Activated CD4-positive, alpha-beta T cell treated with anti-CD3 and anti-CD28 coated beads, Interleukin-2, amount 50 U/mL, for 4 hours (primary cell): Measurements from ENCODE around the gene ADAM20.
"Not testable (repeated sequence)": the region's sequence is repeated elsewhere in the genome, so short reads cannot be mapped to it uniquely, and the experiment has no call there.

Experiments
- DNase-seq, 2 experiments: peaks; one replicate each; pipeline ENCODE4 v3.0.0-alpha.2; 2020

ADAM20 gene

DNA sequence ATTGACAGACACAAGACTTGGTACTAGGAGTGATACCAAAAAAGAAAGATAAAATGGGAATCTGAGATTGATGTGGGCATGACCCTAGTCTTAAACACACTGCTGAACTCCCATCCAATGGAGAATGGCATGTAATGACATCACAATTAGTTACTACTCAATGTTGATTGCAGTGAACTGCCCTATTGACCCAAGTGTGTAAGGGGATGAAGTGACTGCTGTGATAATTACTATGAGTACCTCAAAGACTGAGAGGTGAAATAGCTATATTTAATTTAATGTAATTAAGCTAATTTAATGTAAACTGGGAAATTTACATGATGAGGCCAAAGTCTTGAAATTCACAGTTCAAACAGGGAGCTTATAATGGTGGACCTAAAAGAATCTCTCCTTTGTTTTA lies at the start of gene ADAM20:
TSS of gene ADAM20 (minus strand) at position 101 of the 400 bp plus-strand sequence. CDS start 10,247 bp downstream, outside the sequence.
- no peak for DNase-seq

DNA sequence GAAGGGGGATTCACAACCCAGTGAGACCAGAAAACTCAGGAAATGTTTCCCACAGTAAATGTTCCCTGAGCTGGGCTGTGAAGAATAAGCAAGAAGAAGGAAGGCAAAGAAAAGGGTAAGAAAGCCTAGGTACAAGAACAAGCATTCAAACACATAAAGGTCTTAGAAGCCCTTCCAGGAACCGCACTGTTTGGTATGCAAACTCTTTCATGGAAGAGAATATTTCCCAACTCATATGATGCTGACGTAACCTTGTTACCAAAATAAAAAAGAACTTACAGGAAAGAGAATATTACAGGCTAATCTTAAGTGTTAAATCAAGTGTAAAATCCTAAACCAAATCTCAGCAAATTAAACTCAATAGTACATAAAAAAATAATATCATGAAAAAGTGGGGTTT lies 42.1 kb upstream of the ADAM20 start:
- DNase-seq, result no peak

DNA sequence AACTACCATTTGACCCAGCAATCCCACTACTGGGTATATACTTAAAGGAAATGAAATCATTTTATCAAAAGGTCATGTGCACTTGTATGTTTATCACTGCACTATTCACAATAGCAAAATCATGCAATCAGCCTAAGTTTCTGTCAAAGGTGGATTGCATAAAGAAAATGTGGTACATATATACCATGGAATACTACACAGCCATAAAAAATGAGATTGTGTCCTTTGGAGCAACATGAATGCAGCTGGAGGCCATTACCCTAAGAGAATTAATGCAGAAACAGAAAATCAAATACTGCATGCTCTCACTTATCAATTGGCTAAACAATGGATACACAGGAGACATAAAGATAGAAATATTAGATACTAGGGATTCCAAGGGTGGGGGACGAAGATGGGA lies 38.2 kb upstream of the ADAM20 start:
- DNase-seq, result no peak

DNA sequence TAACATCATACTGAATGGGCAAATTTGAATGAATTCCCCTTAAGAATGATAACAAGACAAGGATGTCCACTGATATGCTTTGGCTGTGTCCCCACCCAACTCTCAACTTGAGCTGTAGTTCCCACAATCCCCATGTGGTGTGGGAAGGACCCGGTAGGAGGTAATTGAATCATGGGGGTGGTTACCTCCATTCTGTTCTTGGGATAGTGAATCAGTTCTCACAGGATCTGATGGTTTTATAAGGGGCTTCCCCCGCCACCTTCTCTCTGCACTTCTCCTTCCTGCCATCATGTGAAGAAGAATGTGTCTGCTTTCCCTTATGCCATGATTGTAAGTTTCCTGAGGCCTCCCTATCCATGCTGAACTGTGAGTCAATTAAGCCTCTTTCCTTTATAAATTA lies 36.3 kb upstream of the ADAM20 start:
- no peak for DNase-seq

DNA sequence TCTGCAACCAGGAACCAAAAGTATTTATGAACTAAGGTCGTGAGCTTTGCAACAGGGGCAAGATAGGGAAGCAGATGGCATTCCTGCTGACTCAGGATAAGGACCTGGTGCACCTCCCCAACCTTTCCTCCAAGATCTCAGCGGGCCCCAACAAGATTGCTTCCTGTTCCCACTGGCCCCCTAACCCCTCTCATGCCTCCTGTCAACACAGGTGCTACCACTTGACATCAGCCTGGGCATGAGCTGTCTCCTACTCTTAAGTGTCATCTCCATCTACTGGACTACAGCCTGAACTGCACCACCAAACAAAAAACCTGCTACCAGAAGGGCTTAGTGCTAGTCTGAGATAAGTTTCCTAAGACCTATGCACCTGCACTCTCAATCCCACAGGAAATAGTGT lies 33.0 kb upstream of the ADAM20 start:
- no peak for DNase-seq

DNA sequence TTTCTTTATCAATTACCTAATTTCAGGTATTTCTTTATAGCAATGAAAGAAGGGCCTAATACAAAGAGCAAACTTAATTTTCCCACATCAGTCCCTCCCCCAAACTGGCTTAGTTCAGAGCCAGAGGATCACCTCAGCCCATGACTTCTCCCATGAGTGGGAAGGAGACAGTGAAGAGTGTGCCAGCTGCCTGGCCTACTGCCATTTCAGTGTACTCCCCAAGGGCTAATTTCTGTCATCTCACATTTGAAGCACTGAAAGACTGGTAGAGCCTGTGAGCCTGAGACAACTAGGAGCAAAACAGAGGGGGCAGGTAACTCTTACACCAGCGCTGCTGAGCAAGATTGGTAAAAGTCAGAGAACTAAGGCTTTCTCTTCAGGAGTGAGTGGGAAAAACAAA lies 29.1 kb upstream of the ADAM20 start:
- DNase-seq, result no peak

DNA sequence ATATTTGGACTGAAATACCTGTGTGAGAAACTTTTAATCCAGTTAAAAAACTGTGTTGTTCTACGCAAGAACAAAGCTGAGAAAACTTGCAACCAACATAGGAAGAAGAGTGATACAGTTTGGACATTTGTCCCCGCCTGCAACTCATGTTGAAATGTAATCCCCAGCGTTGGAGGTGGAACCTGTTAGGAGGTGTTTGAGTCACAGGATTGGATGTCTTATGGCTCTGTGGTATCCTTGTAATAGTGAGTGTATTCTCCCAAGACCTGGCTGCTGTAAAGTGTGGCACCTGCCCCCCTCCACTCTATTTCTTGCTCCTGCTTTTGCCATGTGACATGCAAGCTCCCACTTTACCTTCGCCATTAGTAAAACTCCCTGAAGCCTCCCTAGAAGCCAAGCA lies 28.6 kb upstream of the ADAM20 start:
- no peak for DNase-seq

DNA sequence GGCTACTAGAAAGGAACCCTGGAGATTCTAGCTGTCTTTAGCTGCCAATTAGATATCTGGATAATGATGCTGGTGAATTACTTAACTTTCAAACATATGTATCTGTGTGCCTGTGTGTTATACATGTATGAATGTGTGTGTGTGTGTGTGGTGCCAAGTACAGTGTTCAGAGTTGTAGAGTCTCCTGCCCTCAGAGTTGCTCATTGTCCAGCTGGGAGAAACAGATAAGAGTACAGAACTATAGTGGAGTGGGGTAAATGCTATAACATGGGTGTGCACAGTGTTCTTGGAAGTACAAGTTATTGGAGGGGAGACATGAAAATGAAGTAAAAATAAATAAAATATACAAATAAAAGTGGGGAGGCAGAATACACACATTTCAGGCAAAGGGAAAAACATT lies 23.6 kb upstream of the ADAM20 start:
- no peak for DNase-seq

DNA sequence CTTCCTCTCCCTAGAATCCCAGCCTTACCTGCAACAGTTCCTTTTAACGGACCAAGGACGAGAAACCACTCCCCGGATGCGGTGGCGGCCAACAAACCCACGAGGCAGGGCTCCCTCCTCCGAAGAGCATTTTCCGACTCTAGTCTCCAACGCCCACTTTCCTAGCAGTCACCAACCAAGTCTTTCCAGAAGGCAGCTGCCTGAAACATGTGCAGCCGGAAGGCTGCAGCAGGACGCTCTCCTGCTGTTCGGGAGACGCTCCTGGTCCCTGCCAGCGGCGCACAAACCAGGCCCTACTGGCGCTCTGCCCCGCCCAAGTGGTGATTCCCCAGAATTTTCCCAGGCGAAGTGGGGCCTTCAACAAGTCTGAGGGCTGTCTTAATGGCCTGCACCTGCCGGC lies 21.1 kb upstream of the ADAM20 start:
- no peak for DNase-seq

DNA sequence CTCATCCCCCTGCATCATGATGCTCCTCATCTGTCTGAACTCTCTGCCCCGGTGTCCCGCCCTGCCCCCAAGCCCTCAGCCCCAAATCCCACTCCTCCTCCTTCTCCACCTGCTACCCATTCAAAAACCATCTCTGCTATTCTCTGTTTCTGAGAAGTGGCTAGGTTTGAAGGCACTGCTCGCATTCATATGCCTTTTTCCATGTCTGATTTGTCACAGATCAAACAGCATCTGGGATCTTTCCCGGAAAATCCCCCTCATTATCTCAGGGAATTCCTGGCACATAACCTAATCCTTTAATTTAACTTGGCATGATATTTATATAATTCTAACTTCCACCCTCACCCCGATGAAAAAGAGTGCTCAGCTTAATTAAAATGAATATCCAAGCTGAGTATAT lies 3.3 kb upstream of the ADAM20 start:
- DNase-seq, result no peak

DNA sequence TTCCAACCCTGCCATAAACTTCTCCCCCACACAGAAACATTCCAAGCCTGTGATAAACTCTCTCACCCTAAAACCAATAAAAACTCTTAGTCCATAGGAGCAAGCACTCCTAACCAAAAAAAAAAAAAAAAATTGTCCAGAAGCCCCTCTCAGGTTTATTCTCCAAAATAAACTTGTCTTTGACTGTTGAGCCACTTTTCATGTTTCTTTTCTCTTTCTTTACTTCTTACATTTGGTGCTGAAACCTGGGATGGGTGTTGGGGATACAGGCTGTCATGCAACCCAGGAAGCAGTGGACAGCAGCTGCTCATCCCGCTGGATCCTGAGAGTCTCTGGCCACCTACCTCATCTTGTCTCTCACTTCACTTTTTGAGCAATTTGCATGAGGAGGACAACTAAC lies 2.0 kb upstream of the ADAM20 start:
- no peak for DNase-seq

DNA sequence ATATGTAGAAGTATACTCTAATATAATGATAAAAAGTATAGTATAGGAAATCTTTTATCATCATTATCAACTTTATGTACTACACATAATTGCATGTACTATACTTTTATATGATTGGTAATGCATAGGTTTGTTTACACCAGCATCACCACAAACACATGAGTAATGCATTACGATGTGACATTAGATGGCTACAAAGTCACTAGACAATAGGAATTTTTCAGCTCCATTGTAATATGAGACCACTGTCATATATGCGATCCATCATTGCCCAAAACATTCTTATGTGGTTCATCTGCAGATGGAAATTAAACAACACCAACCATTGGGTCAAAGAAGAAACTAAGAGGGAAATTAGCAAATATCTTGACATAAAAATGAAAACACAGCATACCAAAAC lies 4.4 kb downstream of the ADAM20 start:
- no peak for DNase-seq

DNA sequence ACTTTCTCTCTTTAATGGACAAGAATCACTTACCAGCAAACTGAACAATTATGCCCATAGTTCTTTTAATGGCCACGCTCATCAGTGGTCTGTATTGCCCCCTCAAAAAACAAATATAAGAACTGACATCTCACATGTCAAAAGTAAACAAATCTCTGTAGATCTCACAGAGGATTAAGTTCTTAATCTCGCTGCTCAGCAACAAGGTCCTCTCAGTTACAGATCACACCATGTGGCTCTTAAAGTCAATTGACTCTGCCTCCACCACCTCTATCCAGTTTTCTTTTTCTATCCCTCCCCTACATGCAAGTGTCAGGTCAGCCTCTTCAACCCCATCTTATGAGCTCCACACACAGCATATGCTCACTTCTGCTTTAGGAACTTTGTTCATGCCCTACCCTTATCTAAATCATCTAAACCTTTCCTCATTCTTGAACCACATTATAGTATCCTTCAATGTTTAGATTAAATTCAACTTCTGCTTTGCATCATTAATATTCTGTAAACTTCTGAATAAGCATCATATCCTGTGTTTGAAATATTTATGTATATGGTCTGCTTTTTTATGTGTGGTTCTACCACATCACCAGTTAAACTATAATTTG lies 7.2 kb downstream of the ADAM20 start:
- DNase-seq, result no peak

DNA sequence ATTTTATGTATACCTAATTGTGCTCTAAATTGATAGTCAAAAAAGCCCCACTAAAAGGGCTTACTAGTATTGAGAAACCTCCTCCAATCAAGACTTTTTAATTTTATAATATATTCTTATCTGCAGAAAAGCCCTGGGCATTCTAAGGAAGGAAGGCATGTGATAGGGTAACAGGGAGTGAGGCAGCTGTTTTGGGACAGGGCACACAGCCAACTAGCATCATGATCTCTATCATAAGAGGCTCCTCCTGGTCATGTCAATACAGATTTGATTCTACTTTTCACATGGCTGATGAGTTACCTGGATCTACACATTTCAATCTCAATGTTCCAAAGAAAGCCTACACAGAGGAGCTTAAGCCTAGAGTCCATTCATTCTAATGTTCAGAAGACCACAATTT lies 9.1 kb downstream of the ADAM20 start:
- DNase-seq, result no peak

DNA sequence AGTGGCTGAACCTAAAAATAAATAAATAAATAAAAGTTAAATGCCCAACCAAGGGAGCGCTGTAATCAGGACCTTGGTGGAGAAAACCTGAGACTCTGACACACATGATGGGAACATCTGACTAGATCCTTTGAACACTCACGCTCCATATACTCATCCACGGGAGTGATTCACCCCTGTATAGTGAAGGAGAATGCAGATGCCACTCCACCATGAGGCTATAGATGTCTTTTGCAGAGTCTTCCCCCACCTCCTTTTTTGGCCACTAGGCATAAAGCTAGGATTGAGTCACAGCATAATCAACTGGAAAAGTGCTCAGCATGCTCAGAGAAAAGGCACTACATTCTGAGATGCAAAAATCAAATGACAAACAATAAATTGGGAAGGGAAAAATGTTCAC lies 19.0 kb downstream of the ADAM20 start:
- DNase-seq, result no peak

DNA sequence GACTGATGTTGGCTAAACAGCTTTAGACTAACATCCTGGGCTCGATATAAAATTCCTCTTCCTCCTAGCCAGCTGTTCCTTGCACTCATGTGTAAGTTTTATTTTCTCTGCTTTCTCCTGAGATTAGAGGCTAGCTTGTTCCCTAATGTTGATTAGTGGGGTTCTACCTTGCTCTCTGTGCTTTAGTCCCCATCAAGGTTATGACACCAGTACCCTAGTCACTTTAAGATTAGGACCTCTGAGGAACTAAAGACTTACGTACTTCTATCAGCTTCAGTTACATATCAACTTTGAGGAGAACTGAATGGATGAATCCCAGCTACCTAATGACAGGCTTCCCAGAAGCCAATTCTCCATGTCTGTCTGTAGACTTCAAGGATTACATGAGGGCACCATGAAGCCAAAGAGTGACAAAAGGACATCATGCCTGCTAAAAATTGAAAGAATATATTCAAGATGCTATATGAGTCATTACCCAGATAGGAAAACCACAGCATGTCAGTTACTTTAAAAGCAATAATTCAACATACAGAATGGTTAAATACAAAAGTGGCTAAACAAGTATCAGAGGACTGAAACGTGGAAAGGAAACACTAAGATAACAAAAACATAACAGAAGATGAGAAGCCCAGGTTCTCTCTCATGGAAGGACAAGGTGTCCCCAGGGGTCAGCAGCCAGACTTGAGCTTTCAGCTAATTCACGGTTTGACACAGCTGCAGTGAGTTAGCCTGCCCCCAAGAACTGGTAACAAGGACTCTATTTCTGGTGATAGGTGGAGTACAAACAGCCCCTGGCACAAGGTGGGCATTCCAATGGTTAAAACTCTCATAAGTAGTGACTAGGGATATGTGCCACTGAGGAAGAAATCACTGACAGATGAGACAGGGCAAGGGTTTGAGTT lies 20.4 kb downstream of the ADAM20 start:
- DNase-seq, result no peak

DNA sequence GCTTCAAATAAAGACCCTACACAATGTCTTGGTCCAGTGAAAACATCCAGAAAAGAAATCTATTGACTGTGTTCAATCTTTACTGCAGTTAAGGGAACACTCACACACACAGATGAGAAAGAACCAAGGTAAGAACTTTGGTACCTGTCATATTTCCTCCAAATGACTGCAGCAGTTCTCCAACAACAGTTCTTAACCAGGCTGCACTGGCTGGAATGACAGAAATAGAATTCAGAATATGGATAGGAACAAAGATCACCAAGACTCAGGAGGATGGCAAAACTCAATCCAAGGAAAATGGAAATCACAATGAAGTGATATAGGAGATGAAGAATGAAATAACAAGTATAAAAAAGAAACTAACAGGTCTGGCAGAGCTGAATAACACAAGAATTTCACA lies 36.6 kb downstream of the ADAM20 start:
- no peak for DNase-seq

DNA sequence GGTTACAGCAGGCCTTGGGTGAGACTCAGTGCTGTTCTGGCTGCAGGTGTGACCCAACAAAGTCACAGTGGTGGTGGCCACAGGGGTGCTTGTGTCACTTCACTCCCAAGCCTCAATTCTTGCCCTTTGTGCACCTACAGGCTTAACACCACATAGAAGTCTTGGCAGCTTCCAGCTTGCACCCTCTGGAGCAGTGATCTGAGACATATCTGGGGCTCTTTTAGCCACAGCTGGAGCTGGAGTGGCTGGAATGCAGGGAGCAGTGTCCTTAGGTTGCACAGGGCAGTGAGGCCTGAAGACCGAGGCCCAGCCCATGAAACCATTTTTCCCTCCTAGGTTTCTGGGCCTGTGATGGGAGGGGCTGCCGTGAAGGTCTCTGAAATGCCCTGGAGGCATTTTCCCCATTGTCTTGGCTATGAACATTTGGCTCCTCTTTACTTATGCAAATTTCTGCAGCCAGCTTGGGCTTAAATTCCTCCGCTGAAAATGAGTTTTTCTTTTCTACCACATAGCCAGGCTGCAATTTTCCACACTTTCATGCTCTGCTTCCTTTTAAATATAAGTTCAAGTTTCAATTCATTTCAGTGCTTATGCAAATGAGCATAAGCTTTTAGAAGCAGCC lies 45.1 kb downstream of the ADAM20 start:
- DNase-seq, result no peak

DNA sequence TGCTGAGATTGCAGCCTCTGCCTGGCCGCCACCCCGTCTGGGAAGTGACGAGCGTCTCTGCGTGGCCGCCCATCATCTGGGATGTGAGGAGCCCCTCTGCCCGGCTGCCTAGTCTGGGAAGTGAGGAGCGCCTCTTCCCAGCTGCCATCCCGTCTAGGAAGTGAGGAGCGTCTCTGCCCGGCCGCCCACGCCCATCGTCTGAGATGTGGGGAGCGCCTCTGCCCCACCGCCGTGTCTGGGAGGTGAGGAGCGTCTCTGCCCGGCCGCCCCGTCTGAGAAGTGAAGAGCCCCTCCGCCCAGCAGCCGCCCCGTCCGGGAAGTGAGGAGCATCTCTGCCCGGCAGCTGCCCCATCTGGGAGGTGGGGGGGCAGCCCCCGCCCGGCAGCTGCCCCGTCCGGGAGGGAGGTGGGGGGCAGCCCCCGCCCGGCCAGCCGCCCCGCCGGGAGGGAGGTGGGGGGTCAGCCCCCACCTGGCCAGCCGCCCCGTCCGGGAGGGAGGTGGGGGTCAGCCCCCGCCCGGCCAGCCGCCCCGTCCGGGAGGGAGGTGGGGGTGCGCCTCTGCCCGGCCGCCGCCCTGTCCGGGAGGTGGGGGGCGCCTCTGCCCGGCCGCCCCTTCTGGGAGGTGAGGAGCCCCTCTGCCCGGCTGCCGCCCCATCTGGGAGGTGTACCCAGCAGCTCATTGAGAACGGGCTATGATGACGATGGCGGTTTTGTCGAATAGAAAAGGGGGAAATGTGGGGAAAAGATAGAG lies 57.3 kb downstream of the ADAM20 start:
- not testable (repeated sequence) for DNase-seq

DNA sequence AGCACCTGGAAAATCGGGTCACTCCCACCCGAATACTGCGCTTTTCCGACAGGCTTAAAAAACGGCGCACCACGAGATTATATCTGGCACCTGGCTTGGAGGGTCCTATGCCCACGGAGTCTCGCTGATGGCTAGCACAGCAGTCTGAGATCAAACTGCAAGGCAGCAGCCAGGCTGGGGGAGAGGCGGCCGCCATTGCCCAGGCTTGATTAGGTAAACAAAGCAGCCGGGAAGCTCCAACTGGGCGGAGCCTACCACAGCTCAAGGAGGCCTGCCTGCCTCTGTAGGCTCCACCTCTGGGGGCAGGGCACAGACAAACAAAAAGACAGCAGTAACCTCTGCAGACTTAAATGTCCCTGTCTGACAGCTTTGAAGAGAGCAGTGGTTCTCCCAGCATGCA lies 59.3 kb downstream of the ADAM20 start:
- not testable (repeated sequence) for DNase-seq

DNA sequence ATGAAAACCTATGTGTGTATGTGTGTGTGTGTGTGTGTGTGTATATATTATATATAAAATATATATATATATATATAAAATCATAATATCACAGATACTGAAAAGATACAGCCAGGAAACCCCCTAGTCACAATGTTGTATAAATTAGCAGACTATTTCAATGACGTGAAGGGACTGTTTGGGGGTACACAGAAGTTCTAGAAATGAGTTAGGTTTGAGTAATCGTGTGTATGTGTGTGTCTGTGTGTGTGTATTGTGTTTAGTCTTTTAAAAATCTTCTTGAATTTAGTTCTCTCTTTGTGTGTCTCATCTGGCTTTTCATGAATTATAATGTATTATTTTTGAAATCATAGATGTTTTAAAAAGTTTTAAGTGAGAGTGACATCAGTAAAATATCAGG lies 61.0 kb downstream of the ADAM20 start:
- no peak for DNase-seq
